C4-2B (cell line): ENCODE results near the gene IL1F10.

Experiments
- H3K27ac ChIP-seq: fragments of 450-650 bp; 2 replicates; pipeline ENCODE4 v1.5.1; 2017
- ZFX ChIP-seq: fragments of 450-650 bp; IDR thresholded peaks from 2 replicates; pipeline ENCODE4 v1.6.1; 2017
- TF ChIP-seq, protein P1 (sequence below): fragments of 450-650 bp; conservative IDR thresholded peaks from 2 replicates; pipeline ENCODE4 v1.5.1; 2017; ENCODE audit warnings: mild to moderate bottlenecking

IL1F10 gene

DNA sequence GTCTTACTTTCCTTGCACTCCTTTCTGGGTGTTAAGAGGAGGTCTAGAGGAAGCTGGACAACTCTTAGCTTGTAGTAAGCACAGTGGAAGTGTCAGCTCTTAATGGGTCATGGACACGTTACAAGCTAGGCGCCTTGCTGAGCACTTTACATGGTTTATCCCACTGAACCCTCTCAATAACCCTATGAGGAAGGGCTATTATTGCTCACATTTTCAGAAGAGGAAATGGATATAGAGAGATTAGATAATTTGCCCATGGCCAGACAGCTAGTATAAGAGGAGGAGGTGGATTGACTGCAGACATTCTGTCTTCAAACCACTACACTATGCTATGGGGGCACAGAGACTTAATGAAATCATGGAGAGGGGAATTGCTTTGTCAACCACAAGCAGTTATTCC lies 51.3 kb downstream of the IL1F10 start:
- no peak overlapping the region for H3K27ac ChIP-seq
- no peak for TF ChIP-seq ZFX
- TF ChIP-seq, protein P1, sequence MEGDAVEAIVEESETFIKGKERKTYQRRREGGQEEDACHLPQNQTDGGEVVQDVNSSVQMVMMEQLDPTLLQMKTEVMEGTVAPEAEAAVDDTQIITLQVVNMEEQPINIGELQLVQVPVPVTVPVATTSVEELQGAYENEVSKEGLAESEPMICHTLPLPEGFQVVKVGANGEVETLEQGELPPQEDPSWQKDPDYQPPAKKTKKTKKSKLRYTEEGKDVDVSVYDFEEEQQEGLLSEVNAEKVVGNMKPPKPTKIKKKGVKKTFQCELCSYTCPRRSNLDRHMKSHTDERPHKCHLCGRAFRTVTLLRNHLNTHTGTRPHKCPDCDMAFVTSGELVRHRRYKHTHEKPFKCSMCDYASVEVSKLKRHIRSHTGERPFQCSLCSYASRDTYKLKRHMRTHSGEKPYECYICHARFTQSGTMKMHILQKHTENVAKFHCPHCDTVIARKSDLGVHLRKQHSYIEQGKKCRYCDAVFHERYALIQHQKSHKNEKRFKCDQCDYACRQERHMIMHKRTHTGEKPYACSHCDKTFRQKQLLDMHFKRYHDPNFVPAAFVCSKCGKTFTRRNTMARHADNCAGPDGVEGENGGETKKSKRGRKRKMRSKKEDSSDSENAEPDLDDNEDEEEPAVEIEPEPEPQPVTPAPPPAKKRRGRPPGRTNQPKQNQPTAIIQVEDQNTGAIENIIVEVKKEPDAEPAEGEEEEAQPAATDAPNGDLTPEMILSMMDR, result no peak

DNA sequence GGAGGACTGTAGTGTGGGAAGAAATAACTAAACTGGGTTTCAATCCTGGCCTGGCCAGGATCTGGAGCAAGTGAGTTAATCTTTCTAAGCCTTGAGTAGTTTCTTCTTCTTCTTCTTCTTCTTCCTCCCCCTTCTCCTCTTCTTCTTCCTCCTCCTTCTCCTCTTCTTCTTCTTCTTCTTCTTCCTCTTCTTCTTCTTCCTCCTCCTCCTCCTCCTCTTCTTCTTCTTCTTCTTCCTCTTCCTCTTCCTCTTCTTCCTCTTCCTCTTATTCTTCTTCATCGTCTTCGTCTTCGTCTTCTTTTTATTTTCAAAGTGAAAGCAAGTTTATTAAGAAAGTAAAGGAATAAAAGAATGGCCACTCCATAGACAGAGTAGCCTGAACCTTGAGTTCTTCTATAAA lies 53.1 kb downstream of the IL1F10 start:
- TF ChIP-seq, protein P1, result no peak
- no peak for TF ChIP-seq ZFX
- no peak overlapping the region for H3K27ac ChIP-seq

DNA sequence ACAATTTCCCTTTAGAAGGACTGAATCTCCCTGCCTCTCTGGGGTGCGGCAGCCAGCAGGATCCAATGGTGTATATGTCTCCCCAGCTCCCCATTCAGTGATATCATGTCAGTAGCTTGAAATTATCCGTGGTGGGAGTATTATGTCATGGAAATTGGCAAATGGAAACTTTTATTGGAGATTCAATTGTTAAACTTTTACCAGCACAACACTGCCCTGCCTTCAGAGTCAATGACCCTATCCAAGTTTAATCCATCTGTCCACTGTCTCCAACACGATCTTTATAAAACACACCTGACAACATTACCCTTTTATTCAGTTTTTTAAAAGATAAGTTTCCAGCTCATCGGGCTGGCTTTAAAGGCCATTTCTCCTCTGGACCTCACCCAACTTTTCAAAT lies 54.6 kb downstream of the IL1F10 start:
- no peak for TF ChIP-seq ZFX
- TF ChIP-seq, protein P1, result no peak
- no peak overlapping the region for H3K27ac ChIP-seq

DNA sequence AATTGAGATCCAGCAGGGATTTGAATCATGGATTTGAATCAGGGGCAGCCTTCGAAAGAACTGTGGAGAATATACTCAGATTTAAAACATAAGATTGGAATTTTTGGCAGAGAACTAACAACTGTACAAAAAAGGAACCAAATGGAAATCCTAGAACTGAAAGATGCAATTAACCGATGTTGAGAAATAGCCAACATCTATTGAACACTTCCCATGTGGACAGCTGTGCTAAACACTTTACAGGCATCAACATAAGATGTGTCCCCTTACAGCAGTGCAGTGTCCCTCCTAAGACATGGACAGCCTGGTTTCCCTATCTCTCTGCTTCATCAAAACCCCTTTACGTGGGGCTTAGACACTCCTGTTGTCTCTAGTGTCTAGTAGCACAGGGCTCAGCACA lies 56.0 kb downstream of the IL1F10 start:
- H3K27ac ChIP-seq, result no peak overlapping the region
- TF ChIP-seq, protein P1, result no peak
- no peak for TF ChIP-seq ZFX

DNA sequence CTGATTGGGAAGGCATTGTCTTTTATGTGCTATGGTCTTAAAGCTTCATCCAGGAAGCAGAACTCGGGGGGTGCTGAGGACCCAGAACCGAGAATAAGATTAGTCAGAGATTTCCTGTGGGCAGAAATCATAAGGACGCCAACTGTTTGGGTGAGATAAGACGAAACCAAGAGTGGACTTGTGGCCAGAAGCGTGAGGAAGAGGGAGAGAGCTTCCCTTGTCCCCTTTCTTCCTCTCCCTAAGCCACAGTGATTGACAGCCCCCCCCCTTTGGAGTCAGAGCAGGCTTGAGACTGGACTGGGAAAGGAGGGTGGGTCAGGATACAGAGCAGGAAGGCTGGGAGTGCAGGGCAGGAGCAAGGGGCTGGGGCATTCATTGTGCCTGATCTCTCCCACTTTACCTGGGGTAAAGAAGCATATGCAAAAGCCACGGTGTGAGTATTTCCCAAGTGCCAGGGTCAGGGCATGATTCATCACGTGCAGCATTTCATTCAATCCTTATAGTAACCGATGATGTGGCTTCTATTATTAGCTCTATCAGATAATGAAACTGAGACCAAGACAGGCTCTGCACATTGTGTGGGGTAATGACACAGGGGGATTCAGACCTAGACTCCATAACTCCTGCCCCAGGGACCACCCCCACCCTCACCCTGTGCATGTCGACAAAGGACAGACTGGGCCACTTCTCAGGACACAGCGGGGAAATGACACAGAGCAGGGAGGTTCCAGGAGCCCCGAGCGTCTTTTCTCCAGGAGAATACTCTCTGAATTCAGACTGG lies 56.6 kb downstream of the IL1F10 start:
- H3K27ac ChIP-seq, result no peak overlapping the region
- TF ChIP-seq, protein P1, result no peak
- no peak for TF ChIP-seq ZFX
